ENCODE data around the gene CCNT2.

GRCh38 chr2:134912361-134912760, 6.3 kb upstream of the CCNT2 start:
- no peak for TF ChIP-seq POLR2A (IDR thresholded peaks at IDR 0.05)
- no peak for TF ChIP-seq CTCF (IDR thresholded peaks at IDR 0.05)

Data from uterus (tissue), 2 donors.